Choroid plexus epithelial cell (primary cell): ENCODE results near the gene OR2AG1.
A peak's percentile ranks its signal among the peaks of the same experiment; 100 is the strongest.

ENCODE experiments used
- DNase-seq: peaks from one replicate; pipeline ENCODE4 v3.0.0-alpha.2; 2010; ENCODE audit warnings: low read depth
- H3K4me3 ChIP-seq: 2 replicates; pipeline ENCODE4 v1.5.1; 2011; ENCODE audit warnings: low read depth, mild to moderate bottlenecking, control low read depth, low read length, moderate library complexity
- CTCF ChIP-seq: conservative IDR thresholded peaks from 2 replicates; pipeline ENCODE4 v1.5.1; 2011; ENCODE audit warnings: low read depth, mild to moderate bottlenecking, control low read depth, inconsistent platforms, low read length, moderate library complexity

The OR2AG1 gene

DNA sequence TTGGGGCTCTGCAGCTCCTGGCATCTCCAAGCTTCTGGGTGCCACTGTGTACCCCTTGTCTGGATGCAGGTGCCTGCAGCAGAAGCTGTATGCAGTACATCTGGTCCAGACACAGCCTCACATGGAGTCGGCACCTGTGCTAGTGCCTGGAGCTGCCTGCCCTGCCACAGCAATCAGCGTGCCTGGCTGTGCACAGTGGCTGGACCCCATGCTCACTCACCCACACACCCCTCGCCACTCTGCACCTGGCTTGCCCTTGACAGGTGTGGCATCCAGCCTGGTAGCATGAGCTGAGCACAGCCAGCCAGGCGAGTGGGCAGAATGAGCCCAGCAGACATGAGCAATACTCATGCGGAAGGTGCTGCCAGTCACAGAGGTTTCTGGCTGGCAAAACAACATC lies 36.1 kb downstream of the OR2AG1 start:
- no peak overlapping the region for H3K4me3 ChIP-seq
- no peak for TF ChIP-seq CTCF
- no peak for DNase-seq

- TF ChIP-seq CTCF, result no peak
- H3K4me3 ChIP-seq, result no peak overlapping the region
- no peak for DNase-seq
These were observed 41.5 kb downstream of the OR2AG1 start for GRCh38 chr11:6824136-6824823.

DNA sequence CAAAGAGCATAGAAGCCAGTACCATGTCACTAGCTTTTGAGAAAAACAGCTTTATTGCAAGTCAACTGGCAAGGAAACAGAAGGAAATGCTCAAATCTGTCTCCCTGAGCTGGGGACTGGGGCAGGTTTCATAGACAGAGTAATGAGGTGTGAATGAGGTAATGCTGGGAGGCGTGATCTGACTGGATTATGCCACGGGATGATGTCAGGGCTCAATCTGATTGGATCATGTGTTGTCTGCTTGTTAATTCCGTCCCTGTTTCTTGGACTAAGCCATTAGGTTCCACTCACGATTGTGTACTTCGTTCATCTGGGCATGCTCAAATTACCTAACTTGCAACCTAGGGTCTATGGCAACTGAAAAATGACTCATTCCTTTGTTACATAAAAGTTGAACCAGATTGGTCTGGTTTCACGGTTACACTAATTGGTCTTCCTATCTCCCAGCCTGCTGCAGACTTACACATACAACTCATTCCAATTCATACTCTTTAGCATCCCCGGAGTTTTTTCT lies 42.5 kb downstream of the OR2AG1 start:
- no peak overlapping the region for H3K4me3 ChIP-seq
- TF ChIP-seq CTCF, result no peak
- DNase-seq, result peak; percentile 1

- DNase-seq, result no peak
- TF ChIP-seq CTCF, result no peak
- no peak overlapping the region for H3K4me3 ChIP-seq
These were observed 45.3 kb downstream of the OR2AG1 start for GRCh38 chr11:6828103-6828502.

DNA sequence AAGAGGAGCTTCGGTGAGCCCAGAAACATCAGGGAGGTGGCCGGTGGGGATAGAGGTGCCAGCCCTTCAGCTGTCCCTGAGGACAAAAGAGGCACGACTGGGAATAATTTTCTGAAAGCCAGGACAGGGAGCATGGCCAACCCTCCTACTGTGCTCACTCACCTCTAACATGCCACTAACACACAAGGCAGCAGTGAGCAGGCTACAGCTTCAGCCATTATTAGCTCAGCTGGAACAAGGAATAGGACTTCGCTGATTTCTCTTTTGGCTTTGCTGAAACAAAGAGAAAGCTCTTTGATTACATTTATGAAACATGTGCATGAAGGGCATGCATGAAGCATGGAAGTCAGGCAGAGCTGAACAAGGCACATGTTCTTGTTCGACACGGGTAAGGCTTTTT lies 50.5 kb downstream of the OR2AG1 start:
- no peak overlapping the region for H3K4me3 ChIP-seq
- no peak for TF ChIP-seq CTCF
- DNase-seq, result no peak

GRCh38 chr11:6834021-6834420 lies 51.2 kb downstream of the OR2AG1 start:
- DNase-seq, result no peak
- no peak for TF ChIP-seq CTCF
- H3K4me3 ChIP-seq, result no peak overlapping the region
